Inflammatory macrophage treated with lipopolysaccharide for 1 hour (primary cell): ENCODE results near the gene ABCG2.
"Not testable (repeated sequence)": the region's sequence is repeated elsewhere in the genome, so short reads cannot be mapped to it uniquely, and the experiment has no call there.

Experiments used
- DNase-seq, 2 donors: peaks; one replicate each; pipeline ENCODE4 v3.0.0-alpha.2; 2020 to 2022

ABCG2 gene

DNA sequence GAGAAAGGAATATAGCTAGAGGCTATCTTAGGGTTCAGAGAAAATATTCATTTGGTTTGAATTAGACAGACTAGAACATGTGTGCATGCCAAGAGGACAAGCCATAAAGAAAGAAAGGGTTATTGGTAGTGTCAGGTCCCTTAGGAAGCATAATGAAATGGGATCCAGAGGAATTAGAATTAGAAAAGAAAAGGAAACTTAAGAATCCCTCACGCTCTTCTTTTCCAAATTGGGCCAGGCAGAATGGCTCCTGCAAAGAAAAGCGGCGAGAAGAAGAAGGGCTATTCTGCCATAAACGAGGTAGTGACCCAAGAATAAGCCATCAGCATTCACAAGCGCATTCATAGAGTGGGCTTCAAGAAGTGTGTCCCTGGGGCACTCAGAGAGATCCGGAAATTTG lies 4.9 kb upstream of the ABCG2 start:
- no peak for DNase-seq

DNA sequence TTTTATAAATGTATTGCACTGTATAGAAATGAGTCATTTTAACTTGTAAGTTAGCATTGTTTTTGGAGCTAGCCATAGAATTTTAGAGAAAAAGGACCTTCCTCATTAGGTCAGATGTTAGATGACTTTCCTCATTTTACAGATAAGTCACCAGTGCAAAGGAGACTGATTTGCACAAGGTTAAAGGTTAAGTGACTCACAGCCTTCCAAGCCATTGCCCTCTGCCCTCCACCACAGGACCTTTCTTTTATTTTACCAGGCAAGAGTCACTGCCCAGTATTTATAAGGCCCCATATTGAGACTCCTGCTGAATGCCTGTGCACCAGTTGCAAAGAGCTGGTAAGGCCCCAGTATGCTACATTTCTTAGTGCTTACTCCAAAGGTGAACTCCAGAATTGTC lies 4.2 kb upstream of the ABCG2 start:
- DNase-seq = peak; percentile 39 to 78

DNA sequence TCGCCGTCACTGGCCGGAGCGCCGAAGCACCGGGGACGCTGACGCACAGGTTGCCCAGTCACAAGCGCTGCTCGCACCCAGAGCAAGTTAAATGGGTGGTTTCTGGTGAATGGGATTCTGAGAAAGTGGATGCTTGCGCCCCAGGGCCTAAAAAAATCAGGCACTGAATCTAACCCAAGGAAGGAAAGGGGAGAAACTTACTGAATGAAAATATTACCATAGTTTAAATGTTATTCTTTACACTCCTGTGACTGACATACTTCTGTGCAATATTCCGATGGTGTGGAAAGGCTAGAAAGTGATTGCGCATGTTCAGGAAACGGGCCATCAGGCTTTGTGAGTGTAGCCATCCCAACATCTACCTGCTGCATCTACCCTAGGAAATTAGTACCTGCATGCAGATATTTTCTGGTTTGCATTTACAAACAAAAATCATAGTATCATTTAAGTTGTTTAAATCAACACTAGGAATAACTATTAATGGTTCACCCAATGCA lies 838 bp upstream of the ABCG2 start:
- DNase-seq = peak in 1 of 2 donors; percentile 17

GRCh38 chr4:88158038-88158488 lies 376 bp downstream of the ABCG2 start:
- DNase-seq = no peak

GRCh38 chr4:88152331-88152730 lies 6.1 kb downstream of the ABCG2 start:
- DNase-seq = not testable (repeated sequence)

DNA sequence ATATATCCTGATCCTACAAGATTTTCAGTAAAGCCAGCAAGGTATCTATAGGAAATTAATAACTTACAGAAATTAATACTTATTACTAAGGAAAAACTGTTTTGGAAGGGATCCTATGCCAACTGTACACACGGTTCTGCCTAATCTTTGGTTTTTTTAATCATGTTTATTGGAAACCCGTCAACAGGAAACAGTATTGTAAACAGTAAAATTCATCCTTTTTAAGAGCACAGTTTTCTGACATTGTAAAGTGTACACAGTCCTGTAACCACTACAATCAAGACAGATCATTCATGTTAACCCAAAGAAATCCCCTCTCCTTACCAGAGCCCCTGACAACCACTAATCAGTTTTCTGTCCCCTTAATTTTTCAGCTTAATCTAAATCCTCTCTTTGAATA lies 9.9 kb downstream of the ABCG2 start:
- no peak for DNase-seq

DNA sequence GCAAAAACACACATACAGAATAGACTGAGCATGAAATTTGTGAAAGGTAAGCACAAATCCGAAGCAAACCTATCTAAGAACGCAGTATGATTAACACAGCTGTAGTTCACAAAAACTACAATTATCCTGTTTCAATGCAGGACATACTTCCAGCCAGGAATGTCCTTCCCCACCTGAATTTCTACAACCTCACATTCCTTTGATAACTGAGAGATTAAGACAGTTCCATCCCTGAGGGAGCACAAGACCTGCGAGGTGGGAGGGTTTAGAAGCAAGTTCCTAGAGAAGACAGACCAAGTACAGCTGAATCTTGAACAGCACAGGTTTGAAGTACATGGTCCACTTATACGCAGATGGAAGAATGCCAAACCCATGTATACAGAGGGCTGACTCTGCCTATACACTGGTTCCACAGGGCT lies 10.6 kb downstream of the ABCG2 start:
- no peak for DNase-seq

DNA sequence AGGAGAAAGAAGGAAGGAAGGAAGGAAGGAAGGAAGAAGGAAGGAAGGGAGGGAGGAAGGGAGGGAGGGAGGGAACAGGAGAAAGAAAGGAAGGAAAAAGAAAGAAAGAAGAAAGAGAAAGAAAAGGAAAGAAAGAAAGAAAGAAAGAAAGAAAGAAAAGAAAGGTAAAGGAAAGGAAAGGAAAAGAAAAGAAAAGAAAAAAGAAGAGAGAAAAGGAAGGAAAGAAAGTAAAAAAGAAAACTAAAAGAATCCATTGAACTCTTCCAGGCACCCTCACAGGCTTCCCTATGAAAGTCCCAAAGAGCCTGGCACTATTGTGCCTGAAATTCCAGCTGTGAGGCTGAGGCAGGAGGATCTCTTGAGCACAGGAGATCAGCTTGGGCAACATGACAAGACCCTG lies 11.5 kb downstream of the ABCG2 start:
- no peak for DNase-seq

DNA sequence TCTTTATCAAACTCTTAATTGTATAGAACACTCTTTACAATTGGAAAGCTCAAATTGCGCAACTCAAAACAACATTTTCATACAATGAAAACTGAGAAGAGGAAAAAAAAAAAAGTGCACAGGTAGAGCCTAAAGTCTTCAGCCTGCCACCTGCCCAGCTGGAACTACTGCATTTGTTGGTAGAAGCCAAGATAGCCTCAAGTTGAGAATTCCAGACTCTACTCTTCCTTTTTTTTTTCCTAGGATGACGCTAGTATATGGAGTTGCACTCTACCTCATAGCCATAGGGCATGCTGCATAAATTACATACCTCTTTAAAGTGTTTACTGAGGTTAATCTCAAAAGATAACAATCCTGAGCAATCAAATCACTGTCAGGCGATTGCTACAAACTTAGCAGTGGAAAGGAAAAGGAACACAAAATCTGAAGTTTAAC lies 13.6 kb downstream of the ABCG2 start:
- no peak for DNase-seq

DNA sequence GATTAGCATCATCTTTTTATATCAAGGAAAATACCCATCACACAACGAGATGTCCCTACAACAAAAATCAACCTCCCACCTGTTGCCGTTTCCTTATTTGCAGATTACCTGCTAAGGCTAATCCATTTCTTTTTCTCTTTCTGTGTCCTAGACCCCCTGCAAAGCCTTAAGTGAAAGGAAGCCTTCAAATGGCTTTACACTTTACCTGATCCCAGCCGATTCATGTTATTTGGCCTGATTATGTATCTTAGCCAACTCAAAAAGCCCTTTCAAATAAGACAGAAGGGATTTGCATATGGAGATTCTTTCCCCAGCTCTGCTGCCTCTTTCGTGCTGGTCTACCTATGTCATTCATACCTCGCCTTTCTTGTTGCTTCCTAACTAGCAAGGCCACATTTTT lies 14.4 kb downstream of the ABCG2 start:
- DNase-seq = no peak

GRCh38 chr4:88143504-88143903 lies 14.9 kb downstream of the ABCG2 start:
- DNase-seq = no peak

GRCh38 chr4:88138561-88138960 lies 19.9 kb downstream of the ABCG2 start:
- DNase-seq = no peak

DNA sequence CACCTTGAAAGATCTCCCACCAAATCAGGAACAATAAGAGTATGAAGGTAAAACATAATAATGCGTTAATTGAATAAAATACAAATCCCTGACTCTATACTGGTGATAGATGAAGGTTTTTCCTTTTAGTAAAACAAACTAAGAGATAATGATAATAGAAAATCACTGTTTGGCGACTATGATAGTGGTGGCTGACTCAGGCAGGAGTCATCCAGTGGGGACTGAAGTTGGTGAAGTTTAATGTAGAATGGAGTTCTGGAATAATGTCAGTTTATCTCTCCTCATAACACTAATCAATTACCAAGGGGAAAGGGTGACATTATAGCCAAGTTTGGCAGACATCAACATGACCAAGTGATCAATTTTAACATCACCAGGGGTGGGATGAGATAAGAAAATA lies 21.3 kb downstream of the ABCG2 start:
- DNase-seq = no peak

- DNase-seq = no peak
Measured at GRCh38 chr4:88136249-88136648, 22.2 kb downstream of the ABCG2 start.

GRCh38 chr4:88135356-88135663 lies 23.1 kb downstream of the ABCG2 start:
- DNase-seq = no peak

DNA sequence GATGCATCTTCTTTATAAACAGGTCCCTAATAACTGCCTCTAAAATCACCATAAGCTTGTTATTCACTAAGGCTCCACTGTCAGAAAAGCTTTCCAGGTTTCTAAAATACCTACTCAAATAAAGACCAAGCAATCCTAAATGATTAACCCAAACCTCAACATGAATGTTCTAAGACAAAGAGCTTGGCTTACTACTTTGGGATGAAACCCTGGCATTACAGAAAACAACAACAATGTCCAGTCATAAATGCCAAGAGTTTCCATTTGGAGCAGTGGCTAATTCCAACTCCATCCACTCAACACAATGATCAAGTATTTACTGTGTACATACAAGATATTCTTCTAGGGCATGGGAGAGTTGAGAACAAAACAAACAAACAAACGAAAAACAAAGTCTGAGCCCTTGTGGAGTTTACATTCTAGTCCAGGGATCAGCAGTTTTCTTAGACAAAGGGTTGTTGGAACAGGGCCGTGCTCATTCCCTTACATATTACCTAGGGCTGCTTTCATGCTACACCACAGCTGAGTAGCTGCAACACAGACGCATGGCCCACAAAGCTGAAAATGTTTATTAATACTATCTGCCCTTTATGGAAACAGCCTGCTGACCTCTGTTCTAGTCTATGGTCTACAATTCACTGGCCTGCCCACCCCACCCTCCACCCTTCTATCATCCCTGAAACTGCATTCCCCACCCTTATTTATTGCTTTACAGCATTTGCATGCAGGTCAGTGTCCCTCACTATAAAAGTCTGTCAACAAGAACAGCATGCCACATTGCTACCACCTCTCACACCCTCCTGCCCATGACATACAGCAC lies 23.7 kb downstream of the ABCG2 start:
- DNase-seq = no peak

DNA sequence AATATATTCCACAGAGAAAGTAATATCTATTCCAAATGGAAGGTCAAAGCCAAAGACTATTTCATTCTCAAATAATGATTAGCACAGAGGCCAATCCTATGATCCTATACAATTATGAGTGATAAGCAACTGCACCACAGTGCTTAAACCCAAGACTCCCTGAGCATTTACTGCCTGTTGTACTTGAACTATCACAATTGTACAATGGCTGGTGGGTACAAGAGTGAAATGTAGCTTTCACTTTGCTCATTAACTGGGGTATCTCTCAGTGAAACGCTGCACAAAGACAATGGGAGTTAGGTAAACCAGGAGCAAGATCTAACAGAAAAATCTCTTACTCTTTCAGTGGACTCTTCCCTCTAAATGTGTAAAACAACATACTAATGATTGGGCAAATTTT lies 24.3 kb downstream of the ABCG2 start:
- DNase-seq = no peak

DNA sequence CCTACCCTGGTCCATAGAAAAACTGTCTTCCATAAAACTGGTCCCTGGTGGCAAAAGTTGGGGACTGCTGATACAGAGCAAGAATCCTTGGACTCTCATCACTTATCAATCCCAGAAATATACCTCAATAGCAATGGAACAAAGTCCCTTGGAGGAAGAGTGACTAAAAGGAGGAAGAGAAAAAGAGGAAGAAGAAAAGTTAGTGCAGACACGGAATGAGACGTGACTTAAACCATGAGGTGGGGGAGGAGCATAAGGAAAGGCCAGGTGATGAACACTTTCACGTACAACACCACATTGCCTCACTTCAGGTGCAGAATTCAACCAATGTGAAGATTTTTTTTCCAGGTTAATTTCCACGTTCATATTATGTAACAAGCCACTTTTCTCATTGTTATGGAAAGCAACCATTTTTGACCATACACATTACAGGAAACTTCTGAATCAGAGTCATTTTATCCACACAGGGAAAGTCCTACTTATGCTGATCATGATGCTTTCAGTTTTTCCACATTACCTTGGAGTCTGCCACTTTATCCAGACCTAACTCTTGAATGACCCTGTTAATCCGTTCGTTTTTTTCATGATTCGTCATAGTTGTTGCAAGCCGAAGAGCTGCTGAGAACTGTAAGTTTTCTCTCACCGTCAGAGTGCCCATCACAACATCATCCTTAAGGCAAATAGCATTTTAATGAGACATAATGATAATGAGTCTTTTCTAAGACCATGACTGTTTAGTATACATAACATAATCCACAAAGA lies 27.7 kb downstream of the ABCG2 start:
- no peak for DNase-seq

DNA sequence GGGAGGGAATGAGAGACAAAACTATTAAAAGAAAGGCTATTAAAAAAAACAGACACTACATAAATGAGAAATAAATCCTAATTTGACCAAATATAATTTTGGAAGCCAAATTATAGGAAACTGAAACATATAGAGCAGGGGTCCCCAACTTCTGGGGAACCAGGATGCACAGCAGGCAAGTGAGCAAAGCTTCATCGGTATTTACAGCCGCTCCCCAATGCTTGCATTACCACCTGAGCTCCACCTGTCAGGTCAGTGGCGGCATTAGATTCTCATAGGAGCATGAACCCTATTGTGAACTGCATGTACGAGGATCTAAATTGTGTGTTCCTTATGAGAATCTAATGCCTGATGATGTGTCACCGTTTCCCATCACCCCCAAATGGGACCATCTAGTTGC lies 28.4 kb downstream of the ABCG2 start:
- DNase-seq = no peak

- DNase-seq = not testable (repeated sequence)
Measured at GRCh38 chr4:88122260-88122659, 36.2 kb downstream of the ABCG2 start.

DNA sequence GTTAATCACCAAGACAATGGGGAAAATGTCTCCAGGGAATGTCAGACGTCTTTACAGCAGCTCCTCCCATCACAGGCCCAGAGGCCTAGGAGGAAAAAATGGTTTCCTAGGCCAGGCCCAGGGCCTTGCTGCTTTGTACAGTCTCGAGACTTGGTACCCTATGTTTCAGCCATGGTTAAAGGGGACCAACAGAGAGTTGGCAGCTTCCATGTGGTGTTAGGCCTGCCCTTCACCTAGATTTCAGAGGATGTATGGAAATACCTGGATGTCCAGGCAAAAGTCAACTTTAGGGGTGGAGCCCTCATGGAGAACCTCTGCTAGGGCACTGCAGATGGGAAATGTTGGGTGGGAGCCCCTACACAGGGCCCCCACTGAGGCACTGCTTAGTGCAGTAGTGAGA lies 38.5 kb downstream of the ABCG2 start:
- no peak for DNase-seq

DNA sequence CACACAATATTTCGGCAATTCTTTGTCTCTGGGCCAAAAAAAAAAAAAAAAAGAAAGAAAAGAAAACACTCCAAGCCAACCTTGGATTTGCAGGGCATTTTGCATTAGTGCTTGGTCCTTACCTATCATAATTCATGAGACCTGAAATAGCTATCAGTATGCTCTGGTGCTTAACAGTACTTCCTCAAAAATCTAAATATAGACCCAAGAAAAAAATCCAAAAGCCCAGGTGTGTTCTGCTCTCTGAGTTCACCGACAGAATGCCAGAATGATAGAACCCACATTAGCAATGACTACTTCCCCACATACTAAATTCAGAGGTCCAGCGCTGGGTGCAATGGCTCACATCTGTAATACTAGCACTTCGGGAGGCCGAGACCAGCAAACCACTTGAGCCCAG lies 42.9 kb downstream of the ABCG2 start:
- no peak for DNase-seq

DNA sequence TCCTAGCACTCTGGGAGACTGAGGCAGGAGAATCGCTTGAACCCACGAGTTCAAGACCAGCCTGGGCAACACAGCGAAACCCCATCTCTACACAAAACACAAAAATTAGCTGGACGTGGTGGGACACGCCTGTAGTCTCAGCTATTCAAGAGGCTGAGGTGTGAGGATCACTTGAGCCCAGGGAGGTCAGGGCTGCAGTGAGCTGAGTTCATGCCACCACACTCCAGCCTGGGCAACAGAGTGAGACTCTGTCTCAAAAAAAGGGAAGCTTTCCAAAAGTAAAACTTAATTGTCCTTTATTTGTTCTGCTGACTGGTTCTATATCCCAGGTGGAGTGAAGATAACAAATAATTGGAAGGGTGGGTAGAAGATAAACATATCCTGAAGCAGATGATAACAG lies 45.6 kb downstream of the ABCG2 start:
- no peak for DNase-seq

- DNase-seq = no peak
Measured at GRCh38 chr4:88110826-88111225, 47.6 kb downstream of the ABCG2 start.
